GM19238 (cell line): ENCODE data around the gene GRP.

Experiments used
- DNase-seq: peaks from one replicate; pipeline ENCODE4 v3.0.0; 2011; ENCODE audit warnings: low spot score; ENCODE audit not compliant: insufficient read length

Gene GRP

GRCh38 chr18:59267503-59268126, 47.7 kb downstream of the GRP start:
- DNase-seq = no peak

DNA sequence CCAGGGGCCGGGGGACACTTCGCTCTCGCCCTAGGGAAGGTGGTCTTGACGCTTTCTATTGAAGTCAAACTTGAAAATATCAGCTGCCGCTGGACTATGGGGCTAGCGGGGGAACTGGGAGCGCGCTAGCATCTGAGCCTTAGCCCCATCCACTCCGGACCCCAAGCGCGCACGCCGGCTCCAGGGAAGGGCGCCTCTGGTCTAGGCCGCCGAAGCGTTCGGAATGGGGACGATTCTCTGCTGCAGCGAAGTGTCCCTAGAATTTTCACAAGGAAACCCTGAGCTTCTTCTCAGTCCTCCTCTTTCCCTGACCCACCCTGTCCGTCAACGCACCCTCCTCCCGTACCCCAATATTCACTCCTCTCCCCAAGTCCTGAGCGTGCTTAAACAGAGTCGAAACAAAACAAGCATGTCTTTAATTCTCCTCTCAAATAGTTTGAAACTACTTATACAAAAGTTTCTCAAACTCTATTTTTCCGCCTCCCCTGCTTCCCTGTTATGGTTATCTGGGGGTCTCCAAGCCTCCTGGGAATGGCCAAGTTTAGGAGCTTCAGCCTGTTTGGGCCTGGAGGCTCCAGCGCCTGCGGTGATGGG, 48.3 kb downstream of the GRP start:
- no peak for DNase-seq

DNA sequence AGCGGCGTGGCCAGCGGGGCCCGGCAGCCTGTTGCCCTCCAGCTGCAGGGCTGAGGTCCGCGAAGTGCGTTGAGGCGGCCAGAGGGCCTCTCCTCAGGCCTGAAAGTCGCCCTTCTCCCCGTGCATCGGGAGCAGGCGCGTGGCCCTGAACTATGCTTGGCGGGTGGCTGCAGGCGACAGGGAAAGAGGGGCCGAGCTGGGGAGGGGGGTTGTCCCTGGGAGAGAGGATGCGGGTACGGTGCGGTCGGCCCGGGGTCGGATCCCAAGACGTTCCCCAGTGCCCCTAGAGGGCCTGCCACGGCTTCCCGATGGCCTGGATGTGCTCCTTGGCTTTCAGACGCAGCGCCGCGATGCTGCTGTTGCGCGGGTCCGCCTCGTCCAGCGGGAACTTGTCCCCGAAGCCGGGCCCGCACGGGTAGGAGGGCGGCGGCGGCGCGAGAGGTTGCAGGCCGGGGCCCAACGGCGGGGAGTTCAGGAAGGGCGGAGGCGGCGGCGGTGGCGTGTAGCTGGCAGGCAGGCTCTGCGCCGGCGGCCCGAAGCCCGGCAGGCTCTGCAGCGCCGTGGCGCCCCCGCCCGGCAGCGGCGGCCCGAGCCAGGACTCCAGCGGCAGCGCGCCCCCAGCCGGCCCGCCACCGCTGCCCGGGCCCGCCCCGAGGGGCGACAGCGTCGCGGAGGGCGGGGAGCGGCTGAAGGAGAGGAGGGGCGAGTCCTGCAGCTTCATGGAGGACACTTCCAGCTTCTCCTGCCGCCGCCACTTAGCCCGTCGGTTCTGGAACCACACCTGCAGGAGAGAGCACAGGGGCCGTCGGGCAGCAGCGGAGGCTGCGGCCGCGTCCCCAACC, 49.0 kb downstream of the GRP start:
- no peak for DNase-seq

- no peak for DNase-seq
Measured at GRCh38 chr18:59269563-59270119, 49.7 kb downstream of the GRP start.

- no peak for DNase-seq
Measured at GRCh38 chr18:59270689-59271257, 50.8 kb downstream of the GRP start.

DNA sequence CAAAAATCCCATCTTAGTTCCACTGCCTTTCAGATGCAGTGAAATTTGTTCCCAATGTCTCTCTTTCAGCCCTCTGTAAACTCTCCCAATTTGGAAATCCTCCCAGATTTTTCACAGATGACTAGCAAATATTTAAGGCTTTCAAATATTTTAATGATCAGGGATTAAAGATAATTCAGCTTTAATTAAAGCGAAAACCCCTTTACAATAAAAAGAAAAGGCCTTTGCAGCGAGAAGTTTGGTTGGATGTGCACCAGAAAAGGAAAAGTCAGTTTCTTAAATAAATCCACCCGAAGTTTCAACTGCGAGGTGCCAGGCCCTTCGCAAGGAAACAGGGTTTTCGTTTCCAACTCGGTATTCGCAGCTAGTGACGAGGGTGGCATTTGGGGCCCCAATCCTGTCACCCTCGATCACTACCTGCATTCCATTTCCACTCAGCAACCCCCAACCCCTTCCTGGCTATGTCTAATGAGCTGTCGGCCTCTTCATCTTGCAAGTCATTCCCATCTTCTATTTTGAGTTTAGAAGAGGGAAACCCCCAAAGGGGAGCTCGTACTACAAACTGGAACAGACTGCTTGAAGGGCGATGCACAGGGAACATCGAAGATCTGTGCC, 51.8 kb downstream of the GRP start:
- DNase-seq = no peak

- DNase-seq = no peak
Measured at GRCh38 chr18:59272221-59272888, 52.4 kb downstream of the GRP start.

DNA sequence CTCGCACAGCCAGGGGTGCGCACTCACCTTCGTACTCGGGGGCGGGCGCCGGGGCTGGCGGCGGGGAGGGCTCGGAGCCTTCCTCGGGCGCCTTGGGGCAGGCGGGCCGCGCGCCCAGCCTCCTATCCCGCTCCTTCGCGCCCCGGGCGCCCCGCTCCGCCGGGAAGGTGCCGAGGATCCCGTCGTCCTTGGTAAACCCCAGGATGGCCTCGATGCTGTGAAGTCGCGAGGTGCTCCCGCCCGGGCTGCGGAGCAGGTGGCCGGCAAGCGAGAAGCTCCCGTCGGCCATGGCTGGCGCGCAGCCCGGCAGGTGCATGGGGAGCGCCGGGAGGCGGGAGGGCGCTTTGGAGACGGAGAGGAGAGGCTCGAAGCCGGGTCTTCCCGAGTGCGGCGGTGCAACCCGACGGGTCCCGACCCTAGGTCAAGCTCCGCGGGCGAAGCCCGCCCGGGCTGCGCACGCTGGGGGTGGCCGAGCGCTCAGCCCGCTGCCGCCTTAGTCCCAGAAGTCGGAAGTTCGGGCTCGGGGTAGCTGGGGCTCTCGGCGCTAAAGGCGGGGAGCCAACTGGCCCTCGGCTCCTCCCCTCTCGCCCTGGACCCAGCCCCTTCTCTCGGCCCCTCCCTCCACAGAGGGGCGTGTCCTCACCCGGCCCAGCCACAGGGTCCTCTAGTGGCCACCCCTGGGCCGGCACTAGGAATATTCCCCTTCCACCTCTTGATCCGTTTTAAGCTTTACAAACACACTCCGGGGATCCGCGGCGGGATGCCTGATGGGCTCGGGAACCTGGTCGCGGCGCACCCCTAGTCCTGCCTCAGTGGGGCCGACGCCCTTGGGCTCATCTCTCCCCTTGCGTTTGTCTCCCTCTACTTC, 53.2 kb downstream of the GRP start, which contains the start of gene RAX:
RAX (minus strand) TSS at position 564 of the 868 bp plus-strand sequence; CDS start at position 316, 248 bp downstream.
- DNase-seq = no peak

DNA sequence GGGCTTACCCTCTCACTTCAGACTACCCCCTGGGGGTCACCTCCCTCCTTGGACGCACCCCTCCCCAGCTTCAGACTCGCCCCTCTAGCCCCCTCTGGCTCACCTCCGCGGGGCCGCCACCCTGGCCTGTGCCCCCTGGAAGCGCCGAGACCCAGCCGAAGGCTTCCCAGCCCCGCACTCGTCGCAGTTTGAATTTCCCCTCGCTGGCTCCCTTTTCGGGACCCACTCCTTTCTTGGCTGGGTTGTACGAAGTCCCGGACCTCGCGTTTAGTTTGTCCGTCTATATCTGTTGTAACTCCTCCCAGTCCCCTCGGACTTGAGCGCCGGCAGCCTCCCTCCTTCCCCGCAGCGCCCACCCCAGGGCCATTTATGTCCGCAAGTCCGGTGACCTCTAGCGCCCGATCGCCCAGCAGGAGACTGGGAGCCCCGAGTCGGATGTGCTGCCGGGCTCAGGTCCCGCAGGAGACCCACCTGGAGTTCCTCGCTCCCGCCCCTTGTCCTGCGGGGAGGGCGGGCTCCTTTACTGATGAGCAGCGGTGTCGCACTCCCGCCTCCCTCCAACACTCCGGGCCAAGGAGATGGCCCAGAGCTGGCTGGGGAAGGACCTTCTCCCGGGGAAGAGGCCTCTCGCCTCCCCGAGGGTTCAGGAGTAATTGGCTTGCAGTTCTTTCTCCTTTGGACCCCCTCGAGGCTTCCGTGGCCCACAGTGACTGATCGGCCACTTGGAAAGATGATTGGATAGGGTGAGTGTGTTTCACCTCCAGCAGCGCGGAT, 54.0 kb downstream of the GRP start:
- DNase-seq = no peak

DNA sequence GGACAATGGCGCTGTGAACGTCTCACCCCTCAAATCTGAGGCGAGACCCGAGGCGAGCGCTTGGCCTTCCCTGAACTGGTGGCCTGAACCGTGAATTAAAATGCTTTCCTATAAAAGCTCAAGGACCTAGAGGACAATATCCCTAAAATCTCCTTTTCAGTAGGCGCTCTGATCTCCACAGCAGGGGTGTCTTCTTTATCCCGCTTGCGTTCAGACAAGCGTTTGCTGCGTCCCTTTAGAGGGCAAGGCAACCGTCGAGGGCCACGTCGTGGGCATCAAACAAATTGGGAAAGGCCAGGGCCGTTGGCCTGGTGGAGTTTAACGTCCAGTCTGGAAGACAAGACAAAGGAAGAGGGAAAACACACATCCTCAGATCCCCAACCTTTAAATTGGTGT, 54.6 kb downstream of the GRP start:
- no peak for DNase-seq

- no peak for DNase-seq
Measured at GRCh38 chr18:59275406-59275949, 55.5 kb downstream of the GRP start.

GRCh38 chr18:59276047-59276446, 56.1 kb downstream of the GRP start:
- no peak for DNase-seq

GRCh38 chr18:59278793-59279192, 58.8 kb downstream of the GRP start:
- no peak for DNase-seq

- no peak for DNase-seq
Measured at GRCh38 chr18:59279193-59279592, 59.2 kb downstream of the GRP start.

DNA sequence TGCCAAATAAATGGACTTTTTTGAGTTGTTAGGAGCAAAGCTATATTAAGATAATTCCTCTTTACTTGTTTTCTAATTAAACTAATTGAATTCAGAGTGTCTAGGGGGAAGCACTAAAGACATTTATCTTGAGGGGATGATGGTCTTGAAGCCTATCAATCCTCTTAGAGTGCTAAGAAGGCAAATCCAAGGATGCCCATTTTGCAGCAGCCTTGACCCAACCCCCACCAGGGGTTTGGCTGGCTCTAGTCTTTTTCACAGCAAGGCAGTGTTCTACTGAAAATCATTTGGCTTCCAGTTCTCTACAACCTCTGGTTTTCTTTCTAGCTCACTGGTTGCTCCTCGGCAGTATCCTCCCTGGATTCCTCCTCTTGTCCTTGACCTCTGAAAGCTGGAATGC, 59.8 kb downstream of the GRP start:
- no peak for DNase-seq
